D721Med (cell line): ENCODE data around the gene YOD1.

Experiments used
- DNase-seq: peaks from one replicate; pipeline ENCODE4 v3.0.0; 2011; ENCODE audit warnings: low spot score; ENCODE audit not compliant: insufficient read length
- FAIRE-seq: peaks from 2 replicates; lab custom pipeline; 2011; peaks lifted over from hg19 to GRCh38; lab: Jason Lieb, UNC
- CTCF ChIP-seq: IDR thresholded peaks from 2 replicates; pipeline ENCODE4 v1.5.1; 2012; ENCODE audit warnings: mild to moderate bottlenecking, control low read depth; ENCODE audit not compliant: insufficient read depth; ENCODE audit errors: missing control alignments

Gene YOD1

GRCh38 chr1:207031016-207031415 lies 20.0 kb downstream of the YOD1 start:
- no peak for TF ChIP-seq CTCF
- FAIRE-seq (no peak), DNase-seq (no peak)

- no peak for DNase-seq
- no peak for TF ChIP-seq CTCF
- FAIRE-seq: no peak
Measured at GRCh38 chr1:207030522-207031009, 20.4 kb downstream of the YOD1 start.

GRCh38 chr1:207029701-207030521 lies 21.1 kb downstream of the YOD1 start:
- TF ChIP-seq CTCF: no peak
- FAIRE-seq (no peak), DNase-seq (no peak)

- FAIRE-seq: no peak
- no peak for DNase-seq
- TF ChIP-seq CTCF: no peak
Measured at GRCh38 chr1:207028884-207029650, 21.9 kb downstream of the YOD1 start.

- FAIRE-seq (no peak), DNase-seq (no peak)
- no peak for TF ChIP-seq CTCF
Measured at GRCh38 chr1:207027921-207028320, 23.1 kb downstream of the YOD1 start.

GRCh38 chr1:207027206-207027777 lies 23.7 kb downstream of the YOD1 start:
- DNase-seq (no peak), FAIRE-seq (no peak)
- TF ChIP-seq CTCF: no peak

- FAIRE-seq (no peak), DNase-seq (no peak)
- no peak for TF ChIP-seq CTCF
Measured at GRCh38 chr1:207026104-207026534, 24.9 kb downstream of the YOD1 start.
